Upper lobe of left lung (tissue), 4 donors: ENCODE data around the gene GATD1.

Source experiments
- CTCF ChIP-seq, 6 experiments: fragments of 450-650 bp in 4 of 6; fragments of 200-600 bp in 2 of 6; sonication (generic) in 2 of 6; IDR thresholded peaks; one replicate each; pipeline ENCODE4 v1.5.1; 2016 to 2019; ENCODE audit warnings: antibody characterized with exemption in 6 of 6
- POLR2A ChIP-seq, 4 donors: fragments of 450-650 bp; IDR thresholded peaks; one replicate each; pipeline ENCODE4 v1.5.1; 2016 to 2017; ENCODE audit warnings: antibody characterized with exemption in 4 of 4, mild to moderate bottlenecking in 2 of 4
- POLR2AphosphoS5 ChIP-seq, 2 donors: sonication (generic); formaldehyde crosslinking; IDR thresholded peaks; one replicate each; pipeline ENCODE4 v1.5.1; 2017; ENCODE audit warnings: antibody characterized with exemption in 2 of 2

DNA sequence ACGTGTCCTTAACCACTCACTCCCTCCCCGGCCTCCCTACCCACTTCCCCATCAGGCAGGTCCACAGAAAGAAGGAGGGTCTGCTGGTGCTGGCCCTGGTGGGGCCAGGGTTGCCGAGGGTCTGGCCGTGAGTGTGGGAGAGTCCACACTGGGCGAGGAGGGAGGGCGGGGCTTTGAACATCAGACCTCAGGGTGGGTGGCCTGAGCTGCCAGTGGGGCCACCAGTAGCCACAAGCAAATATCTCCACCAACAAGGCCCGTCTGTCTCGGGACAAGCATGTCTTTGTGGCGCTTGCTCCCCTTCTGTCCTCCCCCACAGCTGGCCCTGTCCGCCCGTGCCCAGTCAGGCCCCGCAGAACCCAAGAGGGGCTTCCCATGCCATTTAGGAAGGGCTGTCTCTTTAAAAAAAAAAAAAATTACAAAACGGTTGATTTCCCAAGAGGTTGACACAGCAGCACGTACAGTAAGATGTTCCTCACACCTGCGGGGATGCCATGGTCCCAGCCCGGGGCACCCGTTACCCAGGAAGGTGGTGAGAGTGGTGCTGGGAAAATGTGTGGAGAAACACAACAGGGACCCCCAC, 47.7 kb downstream of the GATD1 start:
- TF ChIP-seq POLR2AphosphoS5 (IDR thresholded peaks at IDR 0.05) (no peak), CTCF (IDR thresholded peaks at IDR 0.05) (no peak), POLR2A (IDR thresholded peaks at IDR 0.05) (no peak)
